HG02571 (cell line): ENCODE measurements around the gene C19orf67.

Source experiments
- ATAC-seq: cut with Tn5 transposase; IDR thresholded peaks from one replicate; pipeline ENCODE4 v1.9.1; 2021; ENCODE audit warnings: mild to moderate bottlenecking, moderate library complexity; ENCODE audit not compliant: unreplicated experiment

Gene C19orf67

DNA sequence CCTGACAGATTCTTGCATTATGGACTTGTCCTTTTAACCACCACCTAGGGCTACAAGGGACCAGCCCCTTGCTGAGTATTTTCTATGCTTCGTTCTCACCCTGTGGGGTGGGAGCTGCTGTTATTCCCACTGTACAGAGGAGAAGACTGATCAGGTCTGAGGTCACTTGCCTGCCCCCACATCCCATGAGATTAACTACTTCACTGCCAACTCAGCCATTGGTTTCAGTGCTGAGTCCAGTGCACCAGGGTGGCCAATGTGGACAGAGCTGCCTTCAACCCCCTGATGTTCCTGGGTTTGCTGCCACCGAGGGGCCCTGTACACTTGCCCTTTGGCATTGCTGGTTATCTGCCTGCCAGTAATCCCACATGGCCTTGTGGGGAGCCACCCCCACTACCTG lies 25.1 kb upstream of the C19orf67 start:
- ATAC-seq, result no peak

DNA sequence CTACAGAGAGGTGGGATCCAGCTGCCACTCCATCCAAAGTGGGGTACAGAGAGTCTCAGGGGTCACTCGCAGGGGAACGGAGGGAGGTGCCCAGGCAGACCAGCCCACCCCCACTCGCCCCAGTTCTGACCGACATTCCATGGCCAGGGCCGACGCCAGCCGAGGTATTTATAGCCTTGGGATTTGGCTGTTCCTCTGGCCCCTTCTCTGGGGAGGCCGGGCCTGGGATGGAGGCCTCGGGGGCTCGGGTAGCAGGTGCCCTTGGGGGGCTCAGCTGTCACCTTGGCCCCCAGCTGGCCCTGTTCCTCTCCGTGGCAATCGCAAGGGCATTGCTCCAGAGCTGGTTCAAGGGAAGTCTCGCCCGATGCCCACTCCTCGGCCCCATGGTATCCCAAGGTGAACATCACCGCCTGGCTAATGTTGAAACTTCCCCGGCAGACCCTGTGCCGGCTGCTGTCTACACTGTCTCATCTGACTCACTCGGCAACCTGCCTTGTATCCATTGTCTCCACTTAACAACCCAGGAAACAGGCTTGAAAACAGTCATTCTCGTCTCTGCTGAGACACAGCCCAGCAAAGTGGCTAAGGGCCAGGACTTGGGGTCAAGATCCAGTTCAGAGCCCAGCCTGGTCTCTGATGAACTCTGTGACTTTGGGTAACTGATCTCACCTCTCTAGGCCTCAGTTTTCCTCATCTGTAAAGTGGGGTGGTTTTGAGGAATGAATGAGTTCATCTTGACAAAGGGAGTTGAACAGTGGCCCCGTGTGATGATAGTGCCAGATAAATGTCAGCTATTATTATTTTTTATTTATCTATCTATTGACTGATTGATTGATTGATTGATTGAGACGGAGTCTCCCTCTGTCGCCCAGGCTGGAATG lies 22.2 kb upstream of the C19orf67 start:
- no peak for ATAC-seq

DNA sequence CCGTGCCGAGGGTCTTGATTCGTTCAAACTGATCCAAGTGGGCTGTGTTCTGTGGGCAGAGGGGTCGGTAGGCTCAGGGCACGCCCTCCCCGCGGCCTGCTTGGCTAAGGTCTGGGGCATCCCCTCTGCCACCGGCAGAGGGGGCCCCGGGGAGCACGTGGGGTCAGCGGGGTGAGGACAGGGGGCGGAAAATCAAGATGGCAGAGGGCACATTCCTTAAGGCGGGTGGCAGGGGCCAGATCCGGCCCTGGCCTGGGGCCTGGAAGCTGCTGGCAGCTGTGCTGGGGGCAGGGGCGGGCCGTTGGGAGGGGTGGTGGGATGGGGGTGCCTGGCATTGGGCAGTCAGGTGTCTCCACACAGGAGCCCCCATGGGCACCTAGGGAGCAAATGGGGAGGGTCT lies 21.3 kb upstream of the C19orf67 start:
- no peak for ATAC-seq

- ATAC-seq, result no peak
Observed at GRCh38 chr19:14105680-14106079, 20.1 kb upstream of the C19orf67 start.

DNA sequence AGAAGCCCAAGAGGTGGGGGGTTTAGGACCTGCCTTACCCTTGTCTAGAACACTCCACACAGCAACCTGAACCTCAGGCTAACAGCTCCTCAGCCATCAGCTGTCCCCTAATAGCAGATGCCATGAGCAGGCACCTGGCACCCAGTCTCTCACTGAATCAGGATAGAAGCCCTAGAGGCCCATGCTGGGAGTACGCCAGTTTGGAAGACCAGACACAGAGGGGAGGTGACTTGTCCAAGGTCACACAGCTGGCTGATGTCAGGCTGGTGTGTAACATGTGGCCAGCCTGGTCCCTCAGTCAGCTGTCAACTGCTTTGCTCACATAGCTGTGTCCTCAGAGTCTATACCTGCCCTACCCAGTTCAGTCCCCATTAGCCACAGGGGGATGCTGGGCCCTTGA lies 17.7 kb upstream of the C19orf67 start:
- ATAC-seq, result no peak

DNA sequence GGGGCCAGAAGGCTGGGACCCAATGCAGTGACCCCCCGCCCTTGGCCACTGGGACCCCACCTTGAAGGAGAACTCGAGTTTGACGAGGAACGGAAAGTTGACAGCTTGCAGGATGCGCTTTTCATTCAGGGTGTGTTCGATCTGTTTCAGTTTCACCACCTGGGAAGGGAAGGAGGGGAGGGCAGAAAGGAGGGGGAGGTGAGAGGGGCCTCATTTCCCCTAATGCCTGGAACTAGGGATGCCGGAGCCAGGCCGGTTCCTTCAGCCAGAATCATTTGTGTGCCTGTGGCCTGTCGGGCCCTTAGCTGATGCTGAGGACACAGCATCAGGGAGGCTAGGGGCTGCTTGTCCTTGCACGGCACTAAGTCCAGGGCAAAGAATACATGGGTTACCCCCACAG lies 17.2 kb upstream of the C19orf67 start:
- no peak for ATAC-seq

GRCh38 chr19:14102102-14102696 lies 16.6 kb upstream of the C19orf67 start:
- no peak for ATAC-seq

DNA sequence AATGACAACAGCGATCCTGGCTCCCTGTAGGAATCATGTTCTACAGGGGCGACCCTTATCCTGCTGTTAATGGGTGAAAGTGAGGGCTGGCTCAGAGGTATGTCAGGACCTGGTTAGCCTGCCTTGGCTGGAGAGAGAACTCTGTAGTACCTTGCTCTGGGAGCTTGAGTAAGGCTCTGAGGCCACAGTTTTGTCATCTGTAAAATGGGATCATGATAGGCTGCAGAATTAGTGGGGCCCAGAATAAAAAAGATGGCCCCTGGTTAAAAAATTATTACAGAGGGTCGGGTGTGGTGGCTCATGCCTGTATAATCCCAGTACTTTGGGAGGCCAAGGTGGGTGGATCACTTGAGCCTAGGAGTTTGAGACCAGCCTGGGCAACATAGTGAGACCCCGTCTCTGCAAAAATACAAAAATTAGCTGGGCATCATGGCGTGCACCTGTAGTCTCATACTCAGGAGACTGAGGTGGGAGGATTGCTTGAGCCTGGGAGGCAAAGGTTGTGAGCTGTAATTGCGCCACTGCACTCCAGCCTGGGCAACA lies 15.5 kb upstream of the C19orf67 start:
- no peak for ATAC-seq

DNA sequence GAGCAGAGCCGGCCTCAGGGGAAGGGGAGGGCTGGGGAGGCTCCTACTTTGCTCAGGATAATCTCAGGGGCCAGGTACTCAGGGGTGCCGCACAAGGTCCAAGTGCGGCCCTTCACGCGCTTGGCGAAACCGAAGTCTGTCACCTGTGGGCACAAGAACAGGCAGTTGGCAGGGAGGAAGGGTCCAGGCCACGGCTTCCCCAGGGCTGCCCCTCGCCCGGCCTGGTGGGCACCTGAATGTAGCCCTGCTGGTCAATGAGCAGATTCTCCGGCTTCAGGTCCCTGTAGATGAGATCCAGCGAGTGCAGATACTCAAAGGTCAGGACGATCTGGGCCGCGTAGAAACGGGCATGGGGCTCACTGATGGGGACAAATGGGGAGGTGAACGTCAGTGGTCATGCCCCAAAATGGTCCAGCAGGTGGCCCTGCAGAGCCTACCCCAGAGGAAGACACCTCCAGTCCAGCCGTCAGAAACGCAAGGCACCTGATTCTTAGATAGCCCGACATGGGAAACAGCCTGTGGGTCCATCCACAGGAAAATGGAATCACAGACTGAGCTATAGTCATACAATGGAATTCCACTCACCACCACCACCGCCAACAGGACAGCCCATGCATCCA lies 12.1 kb upstream of the C19orf67 start:
- no peak for ATAC-seq

DNA sequence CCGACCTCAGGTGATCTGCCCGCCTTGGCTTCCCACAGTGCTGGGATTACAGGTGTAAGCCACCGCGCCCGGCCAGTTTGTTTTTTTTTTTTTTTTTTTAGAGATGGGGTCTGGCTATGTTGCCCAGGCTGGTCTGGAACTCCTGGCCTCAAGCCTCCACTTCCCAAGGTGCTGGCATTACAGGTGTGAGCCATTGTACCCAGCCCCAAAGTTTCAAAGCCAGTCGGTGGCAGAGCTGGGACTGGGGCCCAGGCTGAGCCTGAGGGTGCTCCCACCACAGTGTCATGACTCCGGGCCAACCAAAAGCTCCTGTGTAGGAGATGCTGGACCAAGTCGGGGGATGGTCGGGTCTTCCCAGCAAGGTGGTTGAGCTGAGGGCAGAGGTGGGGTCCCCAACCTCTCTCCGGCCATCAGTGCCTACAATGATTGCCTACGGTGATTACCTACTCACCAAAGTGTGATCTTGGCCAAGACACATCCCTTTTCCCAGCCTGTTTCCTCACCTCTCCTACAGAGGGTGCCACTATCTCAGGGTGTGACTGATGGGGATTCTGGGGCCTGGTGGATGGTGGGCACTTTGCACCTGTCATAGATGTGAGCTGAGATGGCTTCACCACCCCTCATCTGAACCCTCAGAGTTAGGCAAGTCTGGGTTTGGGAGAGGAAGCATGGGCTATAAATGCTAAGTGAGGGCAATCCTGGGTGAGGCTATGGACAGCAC lies 10.8 kb upstream of the C19orf67 start:
- ATAC-seq, result no peak

GRCh38 chr19:14094854-14095253 lies 9.3 kb upstream of the C19orf67 start:
- no peak for ATAC-seq

DNA sequence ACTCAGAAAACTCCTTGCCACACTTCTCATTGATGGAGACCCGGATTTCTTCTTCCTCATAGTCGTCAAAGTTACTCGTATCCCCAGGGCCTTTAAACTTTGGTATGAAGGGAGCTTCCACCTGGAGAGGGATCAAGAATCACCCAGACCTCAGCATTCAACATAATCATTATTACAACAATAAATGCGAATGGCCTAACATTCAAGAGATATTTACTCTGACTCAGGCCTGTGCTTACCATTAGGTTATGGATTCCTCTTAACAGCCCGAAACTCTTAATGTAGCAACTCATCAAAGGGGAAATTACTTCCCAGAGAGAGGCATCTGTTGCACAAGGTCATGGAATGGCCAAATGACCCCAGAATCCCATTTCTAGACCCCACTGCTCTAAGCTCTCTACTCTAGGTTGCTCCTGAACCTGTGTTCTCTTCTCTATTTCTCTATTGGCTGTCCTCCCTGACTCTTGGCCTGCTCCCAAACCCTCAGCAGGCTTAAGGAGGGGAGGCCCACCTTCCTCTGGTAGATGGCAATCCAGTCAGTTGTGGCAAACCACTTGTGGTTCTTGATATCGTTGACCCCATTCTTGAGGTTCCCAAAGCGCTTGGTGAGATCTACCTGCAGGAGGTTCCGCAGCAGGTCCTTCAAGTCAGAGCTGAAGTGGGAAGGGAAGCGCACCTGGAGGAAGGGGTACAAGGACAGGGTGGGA lies 7.7 kb upstream of the C19orf67 start:
- ATAC-seq, result no peak

DNA sequence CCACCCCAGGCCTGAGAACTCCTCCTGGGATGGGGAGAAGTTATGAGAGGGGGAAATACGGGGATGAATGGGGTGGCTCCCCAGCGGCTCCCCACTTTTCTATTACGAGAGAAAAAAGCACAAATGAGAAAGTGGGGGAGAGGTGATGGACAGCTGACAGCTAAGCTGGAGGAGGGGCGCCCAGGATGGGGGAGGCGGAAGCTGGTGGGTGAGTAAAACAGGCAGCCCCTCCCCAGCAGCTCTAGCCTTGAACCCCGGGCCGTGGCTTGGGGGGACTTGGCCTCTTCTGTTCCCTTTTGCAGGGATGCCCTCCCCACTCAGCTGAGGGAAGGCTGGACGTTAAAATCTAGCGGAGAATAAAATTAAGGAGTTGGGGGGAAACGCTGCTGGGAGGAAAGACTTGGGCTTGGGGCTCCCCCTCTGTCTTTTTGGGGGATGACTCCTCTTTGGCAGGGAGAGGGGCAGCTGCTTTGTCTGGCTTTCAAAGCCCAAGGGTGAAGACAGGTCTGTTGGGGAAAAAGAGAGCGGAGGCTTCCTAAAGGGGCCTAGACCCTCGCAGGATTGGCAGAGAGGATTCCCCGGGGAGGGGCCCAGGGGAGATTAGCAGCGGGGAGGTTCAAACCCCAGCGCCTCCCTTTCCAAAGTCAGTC lies 6.4 kb upstream of the C19orf67 start:
- no peak for ATAC-seq

- ATAC-seq, result peak; percentile 55
Observed at GRCh38 chr19:14091081-14091812, 5.7 kb upstream of the C19orf67 start.

DNA sequence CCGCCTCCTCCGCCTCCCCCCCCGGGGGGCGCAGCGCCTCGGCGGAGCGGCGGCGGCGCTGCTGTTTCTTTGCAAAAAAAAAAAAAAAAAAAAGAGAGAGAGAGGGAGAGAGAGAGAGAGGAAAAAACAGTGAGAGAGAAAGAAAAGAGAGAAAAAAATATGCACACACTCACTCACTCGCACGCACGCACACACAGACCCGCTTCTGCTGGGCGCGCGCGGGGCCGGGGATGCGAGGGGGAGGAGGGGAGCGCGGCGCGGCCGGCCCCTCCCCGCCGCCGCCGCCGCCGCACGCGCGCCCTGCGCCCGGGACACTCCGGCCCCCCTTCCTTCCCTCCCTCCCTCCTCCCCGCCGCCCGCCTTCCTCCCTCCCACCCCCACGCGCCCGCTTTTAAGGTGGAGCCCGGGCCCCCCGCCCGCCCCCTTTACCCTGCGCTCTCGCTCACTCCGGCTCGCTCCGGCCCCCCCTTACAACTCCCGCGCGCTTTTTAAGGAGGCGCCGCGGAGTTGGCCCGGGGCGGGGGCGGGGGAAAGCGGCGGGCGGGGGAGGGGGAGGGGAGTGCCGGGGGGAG lies 5.0 kb upstream of the C19orf67 start, which contains the start of gene SAMD1:
Gene SAMD1, minus strand, starts transcription at position 243 of the 572 bp plus-strand sequence.
- ATAC-seq, result peak; percentile 47

GRCh38 chr19:14089662-14090508 lies 4.3 kb upstream of the C19orf67 start:
- no peak for ATAC-seq

- no peak for ATAC-seq
Observed at GRCh38 chr19:14089412-14089661, 3.8 kb upstream of the C19orf67 start.
